ENCODE results near the gene ANAPC1.
A peak's percentile ranks its signal among the peaks of the same experiment; 100 is the strongest.
"Not testable (repeated sequence)": the region's sequence is repeated elsewhere in the genome, so short reads cannot be mapped to it uniquely, and the experiment has no call there.

The ANAPC1 gene, protein sequence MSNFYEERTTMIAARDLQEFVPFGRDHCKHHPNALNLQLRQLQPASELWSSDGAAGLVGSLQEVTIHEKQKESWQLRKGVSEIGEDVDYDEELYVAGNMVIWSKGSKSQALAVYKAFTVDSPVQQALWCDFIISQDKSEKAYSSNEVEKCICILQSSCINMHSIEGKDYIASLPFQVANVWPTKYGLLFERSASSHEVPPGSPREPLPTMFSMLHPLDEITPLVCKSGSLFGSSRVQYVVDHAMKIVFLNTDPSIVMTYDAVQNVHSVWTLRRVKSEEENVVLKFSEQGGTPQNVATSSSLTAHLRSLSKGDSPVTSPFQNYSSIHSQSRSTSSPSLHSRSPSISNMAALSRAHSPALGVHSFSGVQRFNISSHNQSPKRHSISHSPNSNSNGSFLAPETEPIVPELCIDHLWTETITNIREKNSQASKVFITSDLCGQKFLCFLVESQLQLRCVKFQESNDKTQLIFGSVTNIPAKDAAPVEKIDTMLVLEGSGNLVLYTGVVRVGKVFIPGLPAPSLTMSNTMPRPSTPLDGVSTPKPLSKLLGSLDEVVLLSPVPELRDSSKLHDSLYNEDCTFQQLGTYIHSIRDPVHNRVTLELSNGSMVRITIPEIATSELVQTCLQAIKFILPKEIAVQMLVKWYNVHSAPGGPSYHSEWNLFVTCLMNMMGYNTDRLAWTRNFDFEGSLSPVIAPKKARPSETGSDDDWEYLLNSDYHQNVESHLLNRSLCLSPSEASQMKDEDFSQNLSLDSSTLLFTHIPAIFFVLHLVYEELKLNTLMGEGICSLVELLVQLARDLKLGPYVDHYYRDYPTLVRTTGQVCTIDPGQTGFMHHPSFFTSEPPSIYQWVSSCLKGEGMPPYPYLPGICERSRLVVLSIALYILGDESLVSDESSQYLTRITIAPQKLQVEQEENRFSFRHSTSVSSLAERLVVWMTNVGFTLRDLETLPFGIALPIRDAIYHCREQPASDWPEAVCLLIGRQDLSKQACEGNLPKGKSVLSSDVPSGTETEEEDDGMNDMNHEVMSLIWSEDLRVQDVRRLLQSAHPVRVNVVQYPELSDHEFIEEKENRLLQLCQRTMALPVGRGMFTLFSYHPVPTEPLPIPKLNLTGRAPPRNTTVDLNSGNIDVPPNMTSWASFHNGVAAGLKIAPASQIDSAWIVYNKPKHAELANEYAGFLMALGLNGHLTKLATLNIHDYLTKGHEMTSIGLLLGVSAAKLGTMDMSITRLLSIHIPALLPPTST (N-terminal part only)

DNA sequence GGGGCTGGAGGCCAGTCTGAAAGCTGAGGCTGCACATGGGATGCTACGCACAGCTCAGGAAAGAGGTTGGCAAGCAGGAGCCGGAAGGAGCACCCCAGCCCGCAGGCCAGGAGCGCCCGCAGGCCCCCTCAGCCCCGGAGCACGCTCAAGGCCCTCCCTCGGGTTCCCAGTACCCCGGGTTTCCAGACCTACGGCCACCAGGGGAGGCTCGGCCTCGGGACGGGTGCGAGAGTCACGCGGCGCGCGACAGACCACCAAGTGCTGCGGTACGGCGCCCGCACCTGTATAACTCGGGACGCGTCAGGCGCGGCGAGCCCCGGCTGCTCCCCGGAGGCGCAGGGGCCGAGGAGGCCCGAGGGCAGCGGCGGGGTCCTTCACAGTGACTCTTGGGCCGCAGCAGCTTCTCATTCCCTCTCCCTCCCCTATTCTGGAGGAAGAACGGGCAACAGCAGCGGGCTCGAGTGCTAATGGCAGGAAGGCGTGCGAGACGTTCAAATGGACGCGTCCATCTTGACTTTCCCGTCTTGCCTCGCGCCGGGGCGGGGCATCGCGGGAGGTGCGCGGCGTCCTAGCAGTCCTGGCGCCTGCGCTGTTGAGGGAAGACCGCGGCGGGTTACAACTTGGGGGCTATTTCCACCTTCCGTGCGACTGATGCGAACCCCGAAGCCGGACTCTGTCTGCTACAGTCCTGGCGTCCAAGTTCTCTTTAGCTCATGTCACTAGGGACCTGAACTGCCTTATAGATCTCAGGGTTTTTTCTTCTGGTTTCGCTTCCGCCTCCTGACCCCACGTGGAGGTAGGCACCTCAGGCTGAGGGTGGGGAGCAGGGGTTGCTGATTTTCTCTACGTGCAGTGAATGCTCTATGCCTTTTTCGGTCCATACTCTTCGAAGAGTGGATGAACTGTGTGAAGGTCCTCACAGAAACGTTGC lies at the start of gene ANAPC1:
ANAPC1 (minus strand) TSS at position 533 of the 931 bp plus-strand sequence. CDS start 3,368 bp downstream, outside the sequence.
- peak; percentile 87 for DNase-seq

DNA sequence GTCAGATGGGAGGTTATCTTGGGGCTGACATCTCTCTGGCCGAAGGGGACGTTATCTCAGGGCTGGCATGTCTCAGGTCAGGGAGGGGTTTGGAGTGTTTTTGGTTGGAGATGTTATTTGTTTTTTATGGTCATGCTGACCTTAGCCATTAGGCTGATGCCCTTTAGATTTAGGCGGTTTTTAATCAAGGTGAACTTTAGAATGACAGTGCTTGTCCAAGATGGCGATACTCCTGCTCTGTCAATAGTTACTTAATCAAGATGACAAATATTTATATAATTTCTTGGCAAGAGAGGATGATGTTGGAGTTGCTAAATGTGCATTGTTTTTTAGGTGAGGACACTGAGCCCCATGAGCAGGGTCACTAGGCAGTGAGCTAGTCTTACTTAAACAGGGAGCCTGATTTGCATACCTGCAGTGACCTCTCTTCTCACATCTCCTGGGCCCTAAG lies 48.9 kb upstream of the ANAPC1 start:
- no peak for DNase-seq

DNA sequence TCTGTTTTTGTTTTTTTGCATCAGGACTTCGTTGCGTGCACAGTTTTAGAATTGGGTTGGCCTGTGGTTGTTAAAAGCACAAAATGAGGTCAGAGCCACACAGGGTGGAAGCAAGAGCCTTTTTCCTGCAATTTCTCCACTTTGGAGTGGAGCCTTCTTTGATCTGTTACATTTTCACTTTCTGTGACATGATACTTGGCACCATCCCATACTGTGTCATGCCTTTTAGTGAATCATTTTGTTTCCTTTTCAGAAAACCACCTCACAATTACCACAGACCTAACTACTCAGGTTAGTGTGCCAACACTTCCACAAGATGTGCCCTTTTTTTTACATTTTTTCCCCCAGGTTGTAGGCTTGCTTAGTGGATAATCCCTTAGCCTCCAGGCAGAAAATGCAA lies 46.9 kb upstream of the ANAPC1 start:
- no peak for DNase-seq

DNA sequence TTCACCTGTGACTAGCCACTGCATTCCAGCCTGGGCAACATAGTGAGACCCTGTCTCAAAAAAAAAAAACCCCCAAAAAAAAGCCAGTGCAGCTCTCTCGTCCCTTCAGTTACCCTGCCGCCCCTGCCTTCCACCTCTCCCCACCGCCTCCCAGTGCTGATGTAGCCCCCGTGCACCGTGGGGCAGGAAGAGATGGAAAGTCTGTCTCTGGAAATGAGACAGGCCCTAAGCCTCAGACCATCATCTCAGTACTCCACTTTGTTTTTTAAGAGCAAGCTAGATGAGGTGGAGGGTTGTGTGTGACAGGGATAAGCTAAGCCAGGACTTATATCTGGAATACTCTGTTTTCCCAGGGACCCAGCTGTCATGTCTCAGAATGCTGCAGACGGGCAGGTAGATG lies 46.4 kb upstream of the ANAPC1 start:
- DNase-seq, result no peak

DNA sequence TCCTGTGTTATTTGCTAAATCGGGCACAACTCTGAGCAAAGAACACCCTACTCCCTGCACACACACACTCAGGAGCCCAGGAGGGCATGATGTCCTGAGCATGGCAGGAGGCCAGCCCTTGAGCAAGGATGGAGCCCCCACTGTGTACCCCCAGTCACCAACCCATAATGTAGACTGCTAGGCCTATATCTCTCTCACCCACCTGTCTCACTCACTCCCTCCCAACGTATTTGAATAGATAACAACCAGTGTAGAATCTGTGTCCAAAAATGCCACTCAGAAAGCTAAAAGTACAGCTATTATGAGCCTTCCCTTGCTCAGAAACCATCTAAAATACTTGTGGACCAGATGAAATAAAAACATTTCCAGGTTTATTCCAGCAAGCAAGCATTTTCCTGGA lies 43.7 kb upstream of the ANAPC1 start:
- no peak for DNase-seq

DNA sequence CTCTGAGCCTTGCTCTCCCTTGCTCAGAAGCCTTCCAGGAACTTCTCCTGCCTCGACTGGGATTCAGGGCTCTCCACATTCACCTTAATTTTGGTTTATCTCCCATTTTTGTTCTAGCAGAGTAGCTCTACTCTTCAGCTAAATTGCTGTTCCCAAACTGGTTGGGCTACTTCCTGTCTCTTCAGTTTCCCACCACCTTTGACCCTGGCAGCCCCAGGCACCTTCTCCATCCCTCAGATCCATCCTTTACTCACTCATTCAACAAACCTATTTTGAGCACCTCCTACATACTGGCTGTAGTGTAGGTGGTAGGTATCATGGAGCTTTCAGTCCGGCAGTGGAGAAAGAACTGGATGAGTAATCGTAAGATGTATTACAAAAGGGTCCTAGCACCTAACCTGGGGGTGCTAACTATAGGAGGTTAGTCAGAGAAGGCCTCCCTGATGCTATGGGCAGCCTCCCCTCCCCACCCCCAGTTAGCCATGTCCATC lies 40.7 kb upstream of the ANAPC1 start:
- no peak for DNase-seq

DNA sequence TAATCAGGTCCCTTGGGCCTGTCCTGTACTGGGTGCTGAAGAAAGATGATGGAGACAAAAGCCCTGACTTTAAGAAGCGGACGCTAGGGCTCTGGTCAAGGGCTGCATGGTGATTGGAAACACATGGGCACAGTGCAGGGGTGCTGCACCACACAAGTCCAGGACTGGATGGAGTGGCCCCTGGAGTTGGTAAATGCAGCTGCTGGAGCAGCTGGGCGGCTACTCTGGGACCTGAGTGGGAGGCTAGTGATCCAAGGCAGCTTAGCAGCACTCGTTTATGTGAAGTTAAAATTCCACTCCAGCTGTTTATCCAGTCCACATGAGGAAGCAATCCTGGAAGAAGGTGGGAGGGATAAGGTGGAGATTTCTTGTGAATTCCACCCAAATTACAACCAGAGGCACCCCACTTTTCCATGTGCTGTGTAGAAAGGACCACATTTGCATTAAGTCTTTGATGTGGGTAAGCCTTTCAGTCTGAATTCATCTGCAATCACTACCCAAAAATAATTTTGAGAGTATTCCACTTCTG lies 39.3 kb upstream of the ANAPC1 start:
- DNase-seq, result no peak

DNA sequence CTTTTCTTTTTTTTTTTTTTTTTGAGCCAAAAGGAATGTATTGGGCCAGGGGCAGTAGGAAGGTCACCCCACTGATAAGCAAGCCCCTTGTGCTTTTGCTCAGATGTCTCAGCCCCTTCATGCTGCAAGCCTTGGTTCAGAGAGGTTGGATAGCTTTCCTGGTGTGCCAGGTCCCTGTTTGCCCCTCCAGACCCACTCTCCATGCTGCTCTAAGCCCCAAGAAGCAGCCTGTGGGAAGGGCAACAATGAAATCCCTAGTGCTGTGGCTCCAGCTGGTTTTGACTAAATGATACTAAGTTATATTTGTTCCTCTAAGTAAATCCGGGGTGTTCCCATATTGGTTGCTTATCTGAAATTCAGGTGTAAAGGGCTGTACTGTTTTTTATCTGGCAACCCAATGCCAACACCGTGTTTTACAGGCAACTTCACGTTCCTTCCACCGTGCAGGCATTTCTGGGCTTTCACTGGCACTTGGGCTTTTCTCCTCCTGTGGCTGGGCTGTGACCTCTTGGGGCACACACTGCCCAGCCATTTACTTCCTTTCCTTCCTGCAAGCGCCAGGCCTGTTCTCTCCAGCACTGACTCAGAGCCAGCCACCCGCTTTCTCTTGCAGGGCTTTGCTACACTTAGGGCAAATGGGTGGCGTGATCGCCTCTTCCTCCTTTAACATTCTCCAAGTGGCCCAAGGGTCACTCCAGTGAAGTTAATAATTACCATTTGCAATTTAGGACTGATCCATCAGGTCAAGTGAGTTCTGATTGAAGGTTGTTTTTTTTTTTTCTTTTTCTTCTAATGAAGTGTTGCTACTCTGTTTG lies 36.0 kb upstream of the ANAPC1 start:
- DNase-seq, result no peak

DNA sequence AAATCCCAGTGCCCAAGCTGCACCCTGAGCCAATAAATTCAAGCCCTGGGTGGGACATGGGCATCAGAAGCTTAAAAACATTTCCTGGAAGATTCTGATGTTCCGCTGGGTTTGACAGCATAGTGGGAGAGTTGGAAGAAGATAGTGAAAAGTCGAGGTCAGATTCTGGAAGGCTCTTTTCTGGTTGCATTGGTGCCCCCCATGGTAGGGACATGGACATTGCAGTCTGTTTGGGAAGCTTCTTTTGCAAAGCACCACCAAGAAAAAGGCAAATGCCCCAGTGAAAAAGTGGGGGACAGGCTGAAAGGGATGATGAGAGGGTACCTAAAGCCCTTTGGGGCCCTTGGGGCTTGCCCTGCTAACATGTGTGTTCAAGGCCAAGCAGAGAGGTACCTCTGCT lies 35.4 kb upstream of the ANAPC1 start:
- no peak for DNase-seq

DNA sequence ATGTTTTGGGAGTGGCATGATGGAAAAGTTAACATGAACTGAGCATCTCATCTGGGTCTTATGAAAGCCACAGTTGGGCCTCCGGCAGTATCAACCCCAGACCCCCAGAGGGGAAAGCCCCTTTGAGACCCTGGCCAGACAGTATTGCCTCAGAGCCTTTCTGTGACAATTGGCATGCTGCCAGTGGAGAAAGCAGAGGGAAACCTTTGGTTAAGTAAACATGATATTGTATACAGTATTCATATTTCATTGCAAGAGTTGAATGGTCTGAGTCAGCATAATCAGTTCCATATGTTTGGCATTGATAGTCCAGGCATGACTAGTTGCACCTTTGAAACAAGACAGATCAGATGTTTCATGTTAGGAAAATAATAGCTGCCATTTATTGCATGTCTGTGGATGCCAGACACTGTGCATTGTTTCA lies 34.4 kb upstream of the ANAPC1 start:
- no peak for DNase-seq

DNA sequence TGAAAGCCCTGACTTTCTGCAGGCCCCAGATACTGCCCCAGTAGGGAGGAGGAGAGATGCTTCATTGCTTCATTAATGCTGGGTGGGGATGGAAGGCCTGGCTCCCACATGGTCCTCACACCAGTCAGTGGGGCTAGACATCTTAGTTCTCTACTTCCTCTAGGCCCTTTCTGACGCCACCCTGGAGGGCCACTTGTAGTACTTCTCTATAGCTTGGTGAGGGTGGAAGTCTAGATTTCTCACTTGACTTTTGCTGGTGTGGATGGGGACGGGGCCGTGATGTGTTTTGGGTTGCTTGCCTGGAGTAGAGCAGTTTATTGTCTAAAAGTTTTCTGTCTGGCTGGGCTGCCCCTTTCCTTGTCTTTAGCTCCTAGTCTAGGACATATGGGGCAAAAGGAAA lies 33.1 kb upstream of the ANAPC1 start:
- no peak for DNase-seq

DNA sequence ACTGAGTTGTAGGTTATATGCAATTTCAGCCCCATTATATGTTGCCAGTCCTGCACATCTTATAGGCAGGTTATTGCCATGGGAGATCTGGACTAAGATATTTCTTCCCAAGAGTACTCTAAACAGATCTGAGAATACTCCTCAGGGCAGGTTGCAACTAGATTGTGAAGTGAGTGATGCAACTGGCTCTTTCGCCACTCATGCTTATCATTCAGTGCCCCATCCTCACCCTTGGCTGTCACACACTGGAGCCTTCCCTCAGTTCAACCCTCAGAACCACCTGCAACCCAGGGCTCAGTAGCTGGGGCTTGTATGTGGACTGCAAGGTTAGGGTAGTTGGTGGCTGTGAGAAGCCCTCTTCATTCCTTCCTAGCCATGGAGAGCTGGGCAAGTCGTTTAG lies 28.6 kb upstream of the ANAPC1 start:
- no peak for DNase-seq

DNA sequence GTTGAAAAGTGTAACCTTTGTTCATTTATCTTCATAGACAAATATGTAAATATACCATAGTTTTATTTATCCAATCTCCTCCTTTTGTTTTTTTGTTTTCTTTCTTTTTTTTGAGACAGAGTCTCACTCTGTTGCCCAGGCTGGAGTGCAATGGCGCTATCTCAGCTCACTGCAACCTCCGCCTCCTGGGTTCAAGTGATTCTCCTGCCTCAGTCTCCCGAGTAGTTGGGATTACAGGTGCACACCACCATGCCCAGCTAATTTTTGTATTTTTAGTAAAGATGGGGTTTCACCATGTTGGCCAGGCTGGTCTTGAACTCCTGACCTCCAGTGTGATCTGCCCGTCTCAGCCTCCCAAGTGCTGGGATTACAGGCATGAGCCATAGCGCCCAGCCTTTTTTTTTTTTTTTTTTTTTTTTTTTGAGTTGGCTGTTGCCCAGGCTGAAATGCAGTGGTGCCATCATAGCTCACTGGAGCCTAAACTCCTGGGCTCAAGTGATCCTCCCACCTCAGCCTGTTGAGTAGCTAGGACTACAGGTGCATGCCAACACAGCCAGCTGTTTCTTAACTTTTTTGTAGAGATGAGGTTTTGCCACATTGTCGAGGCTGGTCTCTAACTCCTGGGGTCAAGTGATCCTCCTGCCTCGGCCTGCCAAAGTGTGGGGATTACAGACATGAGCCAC lies 27.4 kb upstream of the ANAPC1 start:
- not testable (repeated sequence) for DNase-seq

DNA sequence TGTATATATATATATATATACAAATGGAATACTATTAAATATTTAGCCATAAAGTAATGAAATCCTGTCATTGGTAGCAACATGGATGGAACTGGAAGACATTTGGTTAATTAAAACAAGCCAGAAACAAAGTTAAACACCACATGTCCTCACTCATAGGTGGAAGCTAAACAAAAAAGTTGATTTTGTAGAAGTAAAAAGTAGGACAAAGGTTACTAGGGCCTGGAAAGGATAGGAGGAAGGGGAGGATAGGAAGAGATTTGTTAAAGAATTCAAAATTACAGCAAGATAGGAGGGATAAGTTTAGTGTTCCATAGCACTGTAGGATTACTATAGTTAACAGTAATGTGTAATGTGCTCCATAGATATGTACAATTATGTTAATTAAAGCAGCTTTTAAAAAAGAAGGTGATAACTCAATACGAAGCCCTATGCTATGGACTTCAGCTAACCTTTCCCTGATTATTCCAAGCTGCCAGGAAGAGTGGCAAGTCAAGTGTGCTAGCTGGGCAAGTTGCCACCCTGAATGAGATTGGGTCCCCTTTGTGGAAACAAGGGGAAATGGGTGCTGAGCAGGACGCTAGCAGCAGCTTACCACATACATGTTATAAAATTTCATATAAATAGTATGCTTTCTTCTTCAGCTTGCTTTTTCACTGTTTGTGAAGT lies 26.8 kb upstream of the ANAPC1 start:
- DNase-seq, result no peak

DNA sequence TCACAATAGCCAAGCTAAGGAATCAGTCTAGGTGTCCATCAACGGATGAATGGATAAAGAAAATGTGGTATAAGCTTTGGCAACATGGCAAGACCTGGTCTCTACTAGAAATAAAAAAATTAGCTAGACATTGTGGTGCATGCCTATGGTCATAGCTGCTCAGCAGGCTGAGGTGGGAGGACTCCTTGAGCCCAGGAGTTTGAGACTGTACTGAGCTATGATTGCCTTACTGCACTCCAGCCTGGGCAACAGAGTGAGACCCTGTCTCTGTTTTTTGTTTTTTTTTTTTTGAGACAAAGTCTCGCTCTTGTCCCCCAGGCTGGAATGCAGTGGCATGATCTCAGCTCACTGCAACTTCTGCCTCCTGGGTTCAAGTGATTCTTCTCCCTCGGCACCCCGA lies 26.0 kb upstream of the ANAPC1 start:
- not testable (repeated sequence) for DNase-seq

DNA sequence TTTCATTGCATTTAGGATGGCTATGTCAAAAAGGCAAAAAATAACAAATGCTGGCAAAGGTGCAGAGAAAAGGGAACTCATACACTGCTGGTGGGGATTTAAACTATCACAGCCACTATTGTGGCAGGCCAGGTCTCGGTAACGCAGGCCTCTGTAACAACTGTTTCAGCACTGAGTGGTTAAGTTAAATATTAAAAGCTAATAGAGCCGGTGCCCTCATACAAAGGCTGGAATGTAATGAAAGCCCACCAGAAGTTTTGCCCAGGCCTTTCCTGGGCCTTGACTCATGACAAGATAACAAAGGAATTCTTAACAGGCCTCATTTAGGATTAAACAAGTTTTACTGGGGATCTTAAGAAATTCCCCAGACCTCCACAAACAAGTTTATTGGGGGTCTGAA lies 25.1 kb upstream of the ANAPC1 start:
- DNase-seq, result no peak

DNA sequence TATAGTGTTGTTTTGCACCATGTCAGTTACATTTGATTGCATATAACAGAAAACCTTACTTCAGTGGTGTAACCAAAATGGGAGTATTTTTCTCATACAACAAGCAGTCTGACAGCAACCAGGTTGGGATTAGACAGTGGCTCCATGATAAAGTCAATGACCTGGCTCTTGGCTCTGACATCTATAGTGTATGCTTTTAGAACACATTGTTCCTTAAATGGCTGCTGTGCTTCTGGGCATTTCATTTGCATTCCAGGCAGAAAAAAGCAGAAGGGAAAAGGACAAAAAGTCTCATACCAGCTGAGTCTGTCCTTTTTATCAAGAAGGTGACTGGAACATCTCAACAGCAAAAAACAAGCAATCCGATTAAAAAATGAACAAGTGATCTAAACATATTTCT lies 24.6 kb upstream of the ANAPC1 start:
- no peak for DNase-seq

DNA sequence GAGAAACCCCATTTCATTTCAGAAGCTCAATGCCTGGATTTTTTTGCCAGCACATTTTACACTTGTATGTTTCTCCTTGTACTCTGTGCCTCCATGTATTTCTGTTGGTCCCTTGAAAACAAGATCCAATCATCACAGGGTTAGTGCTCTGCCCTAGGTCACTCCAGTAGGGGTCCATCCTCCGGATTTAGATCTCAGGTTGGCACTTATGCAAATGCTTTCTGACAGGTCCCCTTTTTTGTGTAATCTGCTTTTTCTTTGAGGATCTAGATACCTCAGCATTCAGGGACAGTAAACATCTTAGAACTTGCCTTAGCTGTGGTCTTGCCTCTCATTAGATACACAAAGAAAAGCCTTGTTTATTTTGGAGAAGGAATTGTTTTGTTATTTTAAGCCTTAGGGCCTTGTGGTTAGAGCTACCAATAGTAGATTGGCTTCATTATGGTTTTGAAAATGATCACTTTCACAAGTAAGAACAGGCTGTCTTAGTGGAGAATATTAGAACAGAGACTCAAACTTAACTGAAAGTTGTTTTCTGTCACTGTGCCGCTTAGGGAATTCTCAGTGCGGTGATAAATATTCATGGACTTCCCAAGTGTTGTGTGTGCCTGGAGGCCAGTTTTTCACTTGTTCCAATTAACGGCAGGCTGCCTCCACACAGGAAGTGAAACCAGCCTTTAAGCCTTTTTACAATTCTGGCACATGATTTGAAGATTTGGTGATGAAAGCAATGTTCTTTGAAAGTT lies 22.2 kb upstream of the ANAPC1 start:
- DNase-seq, result no peak

DNA sequence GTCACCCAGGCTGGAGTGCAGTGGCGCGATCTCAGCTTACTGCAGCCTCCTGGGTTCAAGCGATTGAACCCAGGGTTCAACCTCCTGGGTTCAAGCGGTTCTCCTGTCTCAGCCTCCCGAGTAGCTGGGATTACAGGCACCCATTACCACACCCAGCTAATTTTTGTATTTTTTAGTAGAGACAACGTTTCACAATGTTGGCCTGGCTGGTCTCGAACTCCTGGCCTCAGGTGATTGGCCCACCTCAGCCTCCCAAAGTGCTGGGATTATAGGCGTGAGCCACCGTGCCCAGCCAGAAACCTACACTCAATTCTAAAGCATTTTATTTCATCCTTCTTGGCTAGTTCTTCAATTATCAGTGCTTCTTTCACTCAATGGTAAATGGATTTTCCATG lies 21.5 kb upstream of the ANAPC1 start:
- DNase-seq, result not testable (repeated sequence)

Measured in KG1 (cell line).